ENCODE results near the gene DNAH8. TPM values are rescaled to one million over a fixed set of nuclear protein-coding genes. Genes with fewer than 3 reads are reported as not detected.

The DNAH8 gene
- total RNA-seq, 1 experiment from 2014 or later = not detected

GRCh38 chr6:38833320-38833719, 118.2 kb downstream of the DNAH8 start:
- no peaks in the 10 kb centered on the region for H3K9me3 ChIP-seq (ENCODE audit: control insufficient read depth, insufficient read depth, low read depth, low read length)
- in situ Hi-C loops (cut with HindIII; ENCODE audit: low pct_unique_long_range_greater_than_20kb, low sequenced_read_pairs) = no loop called here
- CTCF ChIA-PET = no interaction called here
- H3K27me3 ChIP-seq (ENCODE audit: control insufficient read depth, insufficient read depth, low read length) = peaks cover 3% of the 10 kb centered on the region
- DNase-seq (ENCODE audit: low read depth, low spot score) = no peak
- TF ChIP-seq, protein P1, sequence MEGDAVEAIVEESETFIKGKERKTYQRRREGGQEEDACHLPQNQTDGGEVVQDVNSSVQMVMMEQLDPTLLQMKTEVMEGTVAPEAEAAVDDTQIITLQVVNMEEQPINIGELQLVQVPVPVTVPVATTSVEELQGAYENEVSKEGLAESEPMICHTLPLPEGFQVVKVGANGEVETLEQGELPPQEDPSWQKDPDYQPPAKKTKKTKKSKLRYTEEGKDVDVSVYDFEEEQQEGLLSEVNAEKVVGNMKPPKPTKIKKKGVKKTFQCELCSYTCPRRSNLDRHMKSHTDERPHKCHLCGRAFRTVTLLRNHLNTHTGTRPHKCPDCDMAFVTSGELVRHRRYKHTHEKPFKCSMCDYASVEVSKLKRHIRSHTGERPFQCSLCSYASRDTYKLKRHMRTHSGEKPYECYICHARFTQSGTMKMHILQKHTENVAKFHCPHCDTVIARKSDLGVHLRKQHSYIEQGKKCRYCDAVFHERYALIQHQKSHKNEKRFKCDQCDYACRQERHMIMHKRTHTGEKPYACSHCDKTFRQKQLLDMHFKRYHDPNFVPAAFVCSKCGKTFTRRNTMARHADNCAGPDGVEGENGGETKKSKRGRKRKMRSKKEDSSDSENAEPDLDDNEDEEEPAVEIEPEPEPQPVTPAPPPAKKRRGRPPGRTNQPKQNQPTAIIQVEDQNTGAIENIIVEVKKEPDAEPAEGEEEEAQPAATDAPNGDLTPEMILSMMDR (IDR thresholded peaks at IDR 0.05) = no peak
- TF ChIP-seq SIN3A (IDR thresholded peaks at IDR 0.05; ENCODE audit: borderline replicate concordance, insufficient read depth, low read depth, low read length) (no peak), TCF7L2 (IDR thresholded peaks at IDR 0.05; ENCODE audit: low read depth, low read length) (no peak), REST (IDR thresholded peaks at IDR 0.05; ENCODE audit: insufficient read depth in 1 of 2, low read depth in 2 of 2, low read length in 1 of 2) (no peak), POLR2AphosphoS5 (IDR thresholded peaks at IDR 0.05; ENCODE audit: low read depth, low read length) (no peak)
- no TSS peak for BruUV-seq (replicated peaks)
- H3K27ac ChIP-seq (ENCODE audit: low read length) = no peak overlapping the region
- intact Hi-C loops (cut with micrococcal nuclease; ENCODE audit: unreplicated experiment) = no loop called here
- H3K4me1 ChIP-seq (ENCODE audit: control insufficient read depth, insufficient read depth, low read length) = no peaks in the 10 kb centered on the region
- POLR2A ChIA-PET = no interaction called here
- H3K36me3 ChIP-seq (ENCODE audit: control insufficient read depth, insufficient read depth, low read length) = no peaks in the 10 kb centered on the region
- no peak for ATAC-seq
- H3K4me3 ChIP-seq (ENCODE audit: low read depth in 2 of 2, low read length in 2 of 2) = no peak overlapping the region

- no peak for ATAC-seq
- Histone ChIP-seq H3K27me3 (ENCODE audit: control insufficient read depth, insufficient read depth, low read length) (peaks cover 6% of the 10 kb centered on the region), H3K9me3 (ENCODE audit: control insufficient read depth, insufficient read depth, low read depth, low read length) (no peaks in the 10 kb centered on the region), H3K27ac (ENCODE audit: low read length) (no peak overlapping the region), H3K4me1 (ENCODE audit: control insufficient read depth, insufficient read depth, low read length) (no peaks in the 10 kb centered on the region), H3K4me3 (ENCODE audit: low read depth in 2 of 2, low read length in 2 of 2) (no peak overlapping the region), H3K36me3 (ENCODE audit: control insufficient read depth, insufficient read depth, low read length) (no peaks in the 10 kb centered on the region)
- POLR2A ChIA-PET = no interaction called here
- TF ChIP-seq REST (IDR thresholded peaks at IDR 0.05; ENCODE audit: insufficient read depth in 1 of 2, low read depth in 2 of 2, low read length in 1 of 2) = no peak
- TF ChIP-seq, protein P1 (IDR thresholded peaks at IDR 0.05) = no peak
- TF ChIP-seq POLR2AphosphoS5 (IDR thresholded peaks at IDR 0.05; ENCODE audit: low read depth, low read length) = no peak
- no peak for TF ChIP-seq TCF7L2 (IDR thresholded peaks at IDR 0.05; ENCODE audit: low read depth, low read length)
- no peak for TF ChIP-seq SIN3A (IDR thresholded peaks at IDR 0.05; ENCODE audit: borderline replicate concordance, insufficient read depth, low read depth, low read length)
- no TSS peak for BruUV-seq (replicated peaks)
- no peak for DNase-seq (ENCODE audit: low read depth, low spot score)
- CTCF ChIA-PET = no interaction called here
- intact Hi-C loops (cut with micrococcal nuclease; ENCODE audit: unreplicated experiment) = no loop called here
- in situ Hi-C loops (cut with HindIII; ENCODE audit: low pct_unique_long_range_greater_than_20kb, low sequenced_read_pairs) = no loop called here
Measured at GRCh38 chr6:38836585-38836984, 121.5 kb downstream of the DNAH8 start.

Measured in Panc1 (cell line).